ENCODE data around the gene PFDN1. TPM values are rescaled to one million over a fixed set of nuclear protein-coding genes. Genes with fewer than 3 reads are reported as not detected.

PFDN1 gene
- total RNA-seq, 1 experiment from 2014 or later = 69.1 TPM

- Histone ChIP-seq H3K4me2 (no peak overlapping the region), H3K27me3 (ENCODE audit: insufficient read depth, low read depth) (no peaks in the 10 kb centered on the region), H4K20me1 (ENCODE audit: insufficient read depth) (no peaks in the 10 kb centered on the region), H3K9me3 (ENCODE audit: insufficient read depth, low read depth) (no peaks in the 10 kb centered on the region), H3K36me3 (ENCODE audit: low read depth) (no peaks in the 10 kb centered on the region), H3F3A (ENCODE audit: insufficient read depth, low read depth) (peaks cover 27% of the 10 kb centered on the region), H3K9me2 (ENCODE audit: insufficient read depth) (no peaks in the 10 kb centered on the region), H3K27ac (peak overlapping the region; percentile 89), H3K4me3 (no peak overlapping the region), H3K79me2 (ENCODE audit: low read depth) (no peaks in the 10 kb centered on the region), H2AFZ (no peak overlapping the region), H3K4me1 (replicated peaks; ENCODE audit: insufficient read depth) (peaks cover 46% of the 10 kb centered on the region)
- intact Hi-C loops (cut with micrococcal nuclease; ENCODE audit: unreplicated experiment) = no loop called here
- no peak for DNase-seq
- no peak for TF ChIP-seq EZH2 (IDR thresholded peaks at IDR 0.05; ENCODE audit: low read depth)
- no peak for TF ChIP-seq CTCF (conservative IDR thresholded peaks at IDR 0.05)
- ChIA-PET POLR2A (ENCODE audit: unreplicated experiment) (no interaction called here), CTCF (no interaction called here)
- BruUV-seq (replicated peaks) = no TSS peak
These were observed 6.9 kb upstream of the PFDN1 start for GRCh38 chr5:140309706-140310249.

DNA sequence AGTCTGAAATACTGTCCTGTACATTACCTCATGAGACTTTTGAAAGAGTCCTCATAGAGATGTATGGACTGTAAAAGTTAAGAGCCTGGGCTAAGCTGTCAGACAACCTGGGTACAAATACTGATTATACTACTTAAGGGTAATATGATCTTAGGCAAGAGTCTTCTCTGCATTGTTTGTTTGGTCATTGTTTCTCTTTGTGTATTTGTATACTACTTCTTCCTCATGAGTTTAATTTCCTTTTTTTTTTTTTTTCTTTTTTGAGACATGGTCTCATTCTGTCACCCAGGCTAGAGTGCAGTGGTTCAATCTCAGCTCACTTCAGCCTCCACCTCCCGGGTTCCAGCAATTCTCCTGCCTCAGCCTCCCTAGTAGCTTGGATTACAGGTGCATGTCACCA lies 2.6 kb upstream of the PFDN1 start:
- peaks cover 24% of the 10 kb centered on the region for H3K79me2 ChIP-seq (ENCODE audit: low read depth)
- no peaks in the 10 kb centered on the region for H4K20me1 ChIP-seq (ENCODE audit: insufficient read depth)
- no peak overlapping the region for H3K4me3 ChIP-seq
- H3K27me3 ChIP-seq (ENCODE audit: insufficient read depth, low read depth) = no peaks in the 10 kb centered on the region
- CTCF ChIA-PET = interaction anchor here (0.6 kb wide), 1 partner anchor 342 kb away, joined by 3 read pairs; the partner anchor contains the start of gene IK
- DNase-seq = no peak
- H3K36me3 ChIP-seq (ENCODE audit: low read depth) = peaks cover 2% of the 10 kb centered on the region; the same call in 1 of the 2 replicates
- TF ChIP-seq EZH2 (IDR thresholded peaks at IDR 0.05; ENCODE audit: low read depth) (no peak), CTCF (conservative IDR thresholded peaks at IDR 0.05) (no peak)
- H3K27ac ChIP-seq = no peak overlapping the region
- H3K4me1 ChIP-seq (replicated peaks; ENCODE audit: insufficient read depth) = peaks cover 34% of the 10 kb centered on the region
- POLR2A ChIA-PET (ENCODE audit: unreplicated experiment) = no interaction called here
- H2AFZ ChIP-seq = no peak overlapping the region
- no peaks in the 10 kb centered on the region for H3K9me3 ChIP-seq (ENCODE audit: insufficient read depth, low read depth)
- H3F3A ChIP-seq (ENCODE audit: insufficient read depth, low read depth) = peaks cover 18% of the 10 kb centered on the region
- no peaks in the 10 kb centered on the region for H3K9me2 ChIP-seq (ENCODE audit: insufficient read depth)
- BruUV-seq (replicated peaks) = no TSS peak
- no peak overlapping the region for H3K4me2 ChIP-seq
- intact Hi-C loops (cut with micrococcal nuclease; ENCODE audit: unreplicated experiment) = no loop called here

DNA sequence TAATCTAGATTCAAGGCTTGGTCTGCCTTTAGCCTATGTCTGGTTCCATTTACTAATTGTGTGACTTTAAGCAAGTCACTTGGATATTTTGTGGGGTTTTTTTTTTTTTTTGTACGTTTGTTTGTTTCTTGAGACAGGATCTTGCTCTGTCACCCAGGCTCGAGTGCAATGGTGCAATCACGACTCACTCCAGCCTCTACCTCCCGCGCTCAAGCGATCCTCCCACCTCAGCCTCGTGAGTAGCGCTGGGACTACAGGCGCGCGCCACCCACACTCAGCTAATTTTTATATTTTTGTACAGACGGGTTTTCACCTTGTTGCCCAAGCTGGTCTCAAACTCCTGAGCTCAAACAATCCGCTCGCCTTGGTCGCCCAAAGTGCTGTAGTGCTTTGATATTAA lies 1.1 kb upstream of the PFDN1 start:
- no peaks in the 10 kb centered on the region for H3K9me3 ChIP-seq (ENCODE audit: insufficient read depth, low read depth)
- TF ChIP-seq CTCF (conservative IDR thresholded peaks at IDR 0.05) (no peak), EZH2 (IDR thresholded peaks at IDR 0.05; ENCODE audit: low read depth) (no peak)
- H3K27me3 ChIP-seq (ENCODE audit: insufficient read depth, low read depth) = no peaks in the 10 kb centered on the region
- H3F3A ChIP-seq (ENCODE audit: insufficient read depth, low read depth) = peaks cover 20% of the 10 kb centered on the region
- peak overlapping the region; percentile 89; the same call in 1 of the 2 replicates for H3K27ac ChIP-seq
- POLR2A ChIA-PET (ENCODE audit: unreplicated experiment) = interaction anchor here (0.6 kb wide), 1 partner anchor 23 kb away, joined by 7 read pairs; no protein-coding TSS in a partner anchor
- H3K79me2 ChIP-seq (ENCODE audit: low read depth) = peaks cover 38% of the 10 kb centered on the region
- H3K36me3 ChIP-seq (ENCODE audit: low read depth) = peaks cover 10% of the 10 kb centered on the region
- intact Hi-C loops (cut with micrococcal nuclease; ENCODE audit: unreplicated experiment) = loop anchor here (2.0 to 5.0 kb wide), 3 partner anchors 19 to 43 kb away; partner anchors contain the start of gene HBEGF
- no peak overlapping the region for H3K4me2 ChIP-seq
- BruUV-seq (replicated peaks) = no TSS peak
- DNase-seq = no peak
- H3K9me2 ChIP-seq (ENCODE audit: insufficient read depth) = no peaks in the 10 kb centered on the region
- CTCF ChIA-PET = interaction anchor here (0.7 to 1.0 kb wide), 2 partner anchors 42 to 1921 kb away, joined by 3 to 10 read pairs; partner anchors contain the start of gene HBEGF
- no peak overlapping the region for H2AFZ ChIP-seq
- H4K20me1 ChIP-seq (ENCODE audit: insufficient read depth) = no peaks in the 10 kb centered on the region
- H3K4me1 ChIP-seq (replicated peaks; ENCODE audit: insufficient read depth) = peaks cover 26% of the 10 kb centered on the region
- no peak overlapping the region for H3K4me3 ChIP-seq
